Fibroblast of lung (primary cell): Measurements from ENCODE around the gene PDGFA. TPM values are rescaled to one million over a fixed set of nuclear protein-coding genes. Genes with fewer than 3 reads are reported as not detected.

Experiments used
- DNase-seq, 2 donors: peaks; one replicate each; pipeline versions ENCODE4 v3.0.0 to v3.0.0-alpha.2; 2010; ENCODE audit warnings: low read depth in 2 of 2
- H2AFZ ChIP-seq: 2 replicates; pipeline ENCODE4 v1.5.1; 2012; ENCODE audit warnings: low read length, control low read depth, inconsistent platforms
- H3K27ac ChIP-seq: 2 replicates; pipeline ENCODE4 v1.5.1; 2011; ENCODE audit warnings: low read length, control low read depth; ENCODE audit not compliant: insufficient read depth
- H3K27me3 ChIP-seq: 2 replicates; pipeline ENCODE4 v1.5.1; 2011; ENCODE audit warnings: mild to moderate bottlenecking, low read length; ENCODE audit not compliant: control insufficient read depth, insufficient read depth
- H3K36me3 ChIP-seq: 2 replicates; pipeline ENCODE4 v1.5.1; 2011; ENCODE audit warnings: low read length; ENCODE audit not compliant: control insufficient read depth, insufficient read depth
- H3K4me1 ChIP-seq: 2 replicates; pipeline ENCODE4 v1.5.1; 2011; ENCODE audit warnings: low read length; ENCODE audit not compliant: control insufficient read depth, insufficient read depth; ENCODE audit errors: extremely low read depth
- H3K4me2 ChIP-seq: 2 replicates; pipeline ENCODE4 v1.5.1; 2011; ENCODE audit warnings: low read length, control low read depth; ENCODE audit not compliant: insufficient read depth; ENCODE audit errors: extremely low read depth
- H3K4me3 ChIP-seq, 4 experiments: fragments of 200-600 bp in 1 of 4; sonication (generic) in 1 of 4; replicated peaks in 1 of 4; 2 replicates each; pipeline ENCODE4 v1.5.1; 2011 to 2016; ENCODE audit warnings: low read length in 4 of 4, low read depth in 3 of 4, mild to moderate bottlenecking in 3 of 4, control low read depth in 2 of 4, inconsistent platforms in 1 of 4, mixed read lengths in 1 of 4; ENCODE audit not compliant: insufficient read depth in 1 of 4; ENCODE audit errors: control extremely low read depth in 1 of 4
- H3K79me2 ChIP-seq: 2 replicates; pipeline ENCODE4 v1.5.1; 2012; ENCODE audit warnings: mild to moderate bottlenecking, low read length, inconsistent platforms; ENCODE audit not compliant: control insufficient read depth, insufficient read depth
- H3K9ac ChIP-seq: 2 replicates; pipeline ENCODE4 v1.5.1; 2011; ENCODE audit warnings: mild to moderate bottlenecking, low read length, control low read depth; ENCODE audit not compliant: insufficient read depth
- H3K9me3 ChIP-seq: 2 replicates; pipeline ENCODE4 v1.5.1; 2012; ENCODE audit warnings: low read depth, low read length; ENCODE audit not compliant: control insufficient read depth, insufficient read depth
- H4K20me1 ChIP-seq: 2 replicates; pipeline ENCODE4 v1.5.1; 2011; ENCODE audit warnings: low read length; ENCODE audit not compliant: control insufficient read depth, insufficient read depth; ENCODE audit errors: extremely low read depth
- CTCF ChIP-seq, 2 donors: IDR thresholded peaks in 1 of 2; conservative IDR thresholded peaks in 1 of 2; 1 replicate in 1 of 2; 2 replicates in 1 of 2; pipeline ENCODE4 v1.5.1; 2011 to 2012; ENCODE audit warnings: low read length in 2 of 2, control low read depth in 1 of 2, inconsistent platforms in 1 of 2, low read depth in 1 of 2, mild to moderate bottlenecking in 1 of 2
- EZH2 ChIP-seq: IDR thresholded peaks from 2 replicates; pipeline ENCODE4 v1.5.1; 2012; ENCODE audit warnings: low read length, control low read depth, mild to moderate bottlenecking; ENCODE audit errors: missing control alignments
- polyA plus RNA-seq, 2 donors: library from polyadenylated mRNA; depleted of rRNA in 1 of 2; stranded (reverse) in 1 of 2; unstranded in 1 of 2; fragments of >200 nt; gene quantifications; 2 replicates each; pipeline ENCODE4 v1.2.1, GENCODE V29; 2011 to 2012; ENCODE audit warnings: missing spikeins in 1 of 2
- total RNA-seq: library from RNA; depleted of rRNA; stranded (reverse); fragments of >200 nt; gene quantifications from 2 replicates; pipeline ENCODE4 v1.2.1, GENCODE V29; 2014

PDGFA gene
- total and polyA plus RNA-seq, 2 donors (not counting 1 experiment from before 2014, with no cell fraction given): 13.5 to 16.9 TPM

GRCh38 chr7:542713-543500, 23.3 kb upstream of the PDGFA start:
- Histone ChIP-seq H3K9ac (peak overlapping the region; percentile 9), H3K36me3 (no peaks in the 10 kb centered on the region), H3K4me1 (peaks cover 23% of the 10 kb centered on the region), H3K4me3 (no peak overlapping the region), H3K79me2 (no peaks in the 10 kb centered on the region), H3K9me3 (no peaks in the 10 kb centered on the region), H4K20me1 (no peaks in the 10 kb centered on the region), H3K27me3 (no peaks in the 10 kb centered on the region), H2AFZ (no peak overlapping the region), H3K4me2 (peak overlapping the region; percentile 8), H3K27ac (peak overlapping the region; percentile 65)
- no peak for TF ChIP-seq CTCF (conservative IDR thresholded peaks at IDR 0.05 in 1 of 2, IDR thresholded peaks at IDR 0.05 in 1 of 2; ENCODE audit: low read depth in 1 of 2, low read length in 2 of 2)
- TF ChIP-seq EZH2: no peak
- peak; percentile 89 to 94 for DNase-seq

- Histone ChIP-seq H3K36me3 (no peaks in the 10 kb centered on the region), H2AFZ (no peak overlapping the region), H3K4me1 (peaks cover 26% of the 10 kb centered on the region), H4K20me1 (no peaks in the 10 kb centered on the region), H3K27me3 (no peaks in the 10 kb centered on the region), H3K9me3 (no peaks in the 10 kb centered on the region), H3K4me3 (no peak overlapping the region), H3K9ac (no peak overlapping the region), H3K79me2 (no peaks in the 10 kb centered on the region), H3K4me2 (peak overlapping the region; percentile 8), H3K27ac (peak overlapping the region; percentile 65)
- DNase-seq: no peak
- TF ChIP-seq CTCF (conservative IDR thresholded peaks at IDR 0.05 in 1 of 2, IDR thresholded peaks at IDR 0.05 in 1 of 2; ENCODE audit: low read depth in 1 of 2, low read length in 2 of 2) (no peak), EZH2 (no peak)
These were observed 22.6 kb upstream of the PDGFA start for GRCh38 chr7:542131-542712.

GRCh38 chr7:541661-542060, 22.0 kb upstream of the PDGFA start:
- no peaks in the 10 kb centered on the region for H3K27me3 ChIP-seq
- no peaks in the 10 kb centered on the region for H3K36me3 ChIP-seq
- H3K4me2 ChIP-seq: no peak overlapping the region
- H3K79me2 ChIP-seq: no peaks in the 10 kb centered on the region
- H3K9me3 ChIP-seq: no peaks in the 10 kb centered on the region
- H2AFZ ChIP-seq: no peak overlapping the region
- no peak overlapping the region for H3K27ac ChIP-seq
- no peak overlapping the region for H3K4me3 ChIP-seq
- TF ChIP-seq EZH2 (no peak), CTCF (conservative IDR thresholded peaks at IDR 0.05 in 1 of 2, IDR thresholded peaks at IDR 0.05 in 1 of 2; ENCODE audit: low read depth in 1 of 2, low read length in 2 of 2) (no peak)
- H3K9ac ChIP-seq: no peak overlapping the region
- H4K20me1 ChIP-seq: no peaks in the 10 kb centered on the region
- peaks cover 26% of the 10 kb centered on the region for H3K4me1 ChIP-seq
- DNase-seq: no peak
